Vagina (tissue), 2 donors: ENCODE data around the gene GBGT1. TPM values are rescaled to one million over a fixed set of nuclear protein-coding genes. Genes with fewer than 3 reads are reported as not detected.

Source experiments
- DNase-seq, 2 donors: peaks; one replicate each; pipeline ENCODE4 v3.0.0-alpha.2; 2017; ENCODE audit errors: extremely low spot score in 2 of 2
- H3K27ac ChIP-seq: fragments of 200-600 bp; sonication (generic); one replicate; pipeline ENCODE4 v1.5.1; 2019
- H3K27me3 ChIP-seq: fragments of 200-600 bp; sonication (generic); one replicate; pipeline ENCODE4 v1.5.1; 2019
- H3K36me3 ChIP-seq, 2 donors: fragments of 200-600 bp; sonication (generic); one replicate each; pipeline ENCODE4 v1.5.1; 2017 to 2019
- H3K4me1 ChIP-seq: fragments of 200-600 bp; sonication (generic); one replicate; pipeline ENCODE4 v1.5.1; 2019
- H3K4me3 ChIP-seq, 2 donors: fragments of 200-600 bp; sonication (generic); 1 replicate in 1 of 2; 2 replicates in 1 of 2; pipeline ENCODE4 v1.5.1; 2016 to 2019
- H3K9me3 ChIP-seq: fragments of 200-600 bp; sonication (generic); one replicate; pipeline ENCODE4 v1.5.1; 2019
- CTCF ChIP-seq, 3 experiments: fragments of 450-650 bp in 2 of 3; fragments of 200-600 bp in 1 of 3; sonication (generic) in 1 of 3; IDR thresholded peaks; one replicate each; pipeline ENCODE4 v1.5.1; 2017 to 2019; ENCODE audit warnings: antibody characterized with exemption in 3 of 3, mild to moderate bottlenecking in 2 of 3, moderate library complexity in 2 of 3
- POLR2A ChIP-seq, 2 donors: fragments of 450-650 bp; IDR thresholded peaks; one replicate each; pipeline ENCODE4 v1.6.1; 2017; ENCODE audit warnings: antibody characterized with exemption in 2 of 2, mild to moderate bottlenecking in 2 of 2, moderate library complexity in 2 of 2
- POLR2AphosphoS5 ChIP-seq, 2 donors: sonication (generic); formaldehyde crosslinking; IDR thresholded peaks; one replicate each; pipeline ENCODE4 v1.9.0; 2017; ENCODE audit warnings: antibody characterized with exemption in 2 of 2, mild to moderate bottlenecking in 2 of 2, low read depth in 1 of 2; ENCODE audit not compliant: insufficient read depth in 1 of 2
- intact Hi-C: fragments of 100-400 bp; cut with DNase I; formaldehyde crosslinking; loops from one replicate; pipeline ENCODE4 v1.15.1; 2023
- total RNA-seq: library from RNA; depleted of rRNA; stranded (reverse); fragments of >200 nt; gene quantifications from one replicate; pipeline ENCODE4 v1.2.3, GENCODE V29; 2016

The GBGT1 gene
- total RNA-seq, 1 donor from 2014 or later, result 27.0 TPM

GRCh38 chr9:133155156-133155555, 8.6 kb downstream of the GBGT1 start:
- Histone ChIP-seq H3K27ac (no peak overlapping the region), H3K27me3 (no peaks in the 10 kb centered on the region), H3K36me3 (no peaks in the 10 kb centered on the region), H3K4me3 (no peak overlapping the region), H3K9me3 (no peaks in the 10 kb centered on the region), H3K4me1 (no peaks in the 10 kb centered on the region)
- no peak for DNase-seq
- intact Hi-C loops, result no loop called here
- TF ChIP-seq POLR2A (IDR thresholded peaks at IDR 0.05) (no peak), CTCF (IDR thresholded peaks at IDR 0.05) (no peak), POLR2AphosphoS5 (IDR thresholded peaks at IDR 0.05; ENCODE audit: insufficient read depth in 1 of 2, low read depth in 1 of 2) (no peak)

- Histone ChIP-seq H3K27ac (no peak overlapping the region), H3K4me3 (no peak overlapping the region), H3K27me3 (no peaks in the 10 kb centered on the region), H3K9me3 (no peaks in the 10 kb centered on the region), H3K4me1 (peaks cover 5% of the 10 kb centered on the region), H3K36me3 (no peaks in the 10 kb centered on the region)
- no peak for TF ChIP-seq CTCF (IDR thresholded peaks at IDR 0.05)
- TF ChIP-seq POLR2AphosphoS5 (IDR thresholded peaks at IDR 0.05; ENCODE audit: insufficient read depth in 1 of 2, low read depth in 1 of 2), result no peak
- TF ChIP-seq POLR2A (IDR thresholded peaks at IDR 0.05), result no peak
- DNase-seq, result no peak
- intact Hi-C loops, result no loop called here
Observed at GRCh38 chr9:133154097-133154989, 9.4 kb downstream of the GBGT1 start.

- Histone ChIP-seq H3K4me1 (peaks cover 8% of the 10 kb centered on the region), H3K27ac (no peak overlapping the region), H3K27me3 (no peaks in the 10 kb centered on the region), H3K9me3 (no peaks in the 10 kb centered on the region), H3K36me3 (no peaks in the 10 kb centered on the region), H3K4me3 (no peak overlapping the region)
- TF ChIP-seq POLR2AphosphoS5 (IDR thresholded peaks at IDR 0.05; ENCODE audit: insufficient read depth in 1 of 2, low read depth in 1 of 2) (peak in 1 of 2 donors; percentile 32), CTCF (IDR thresholded peaks at IDR 0.05) (no peak), POLR2A (IDR thresholded peaks at IDR 0.05) (no peak)
- DNase-seq, result no peak
- intact Hi-C loops, result no loop called here
Observed at GRCh38 chr9:133153227-133154096, 10.3 kb downstream of the GBGT1 start.

GRCh38 chr9:133151601-133152525, 11.9 kb downstream of the GBGT1 start:
- no peak overlapping the region for H3K4me3 ChIP-seq
- H3K4me1 ChIP-seq, result peaks cover 24% of the 10 kb centered on the region
- peak overlapping the region; percentile 45 for H3K27ac ChIP-seq
- intact Hi-C loops, result no loop called here
- no peaks in the 10 kb centered on the region for H3K27me3 ChIP-seq
- H3K36me3 ChIP-seq, result no peaks in the 10 kb centered on the region
- H3K9me3 ChIP-seq, result no peaks in the 10 kb centered on the region
- peak in 1 of 2 donors; percentile 24 for TF ChIP-seq POLR2AphosphoS5 (IDR thresholded peaks at IDR 0.05; ENCODE audit: insufficient read depth in 1 of 2, low read depth in 1 of 2)
- TF ChIP-seq CTCF (IDR thresholded peaks at IDR 0.05), result no peak
- DNase-seq, result no peak
